ENCODE measurements around the gene MNAT1. TPM values are rescaled to one million over a fixed set of nuclear protein-coding genes. Genes with fewer than 3 reads are reported as not detected.
"Not testable (repeated sequence)": the region's sequence is repeated elsewhere in the genome, so short reads cannot be mapped to it uniquely, and the experiment has no call there.

MNAT1 gene
- total and polyA plus RNA-seq, 9 donors, result 43.7 to 102 (median 49.4) TPM

GRCh38 chr14:60838601-60839000 is 104.0 kb downstream of the MNAT1 start:
- Histone ChIP-seq H3K4me3 (ENCODE audit: low read length) (no peak overlapping the region), H3K9me3 (replicated peaks; ENCODE audit: control insufficient read depth, low read depth, low read length) (peaks cover 9% of the 10 kb centered on the region), H3K36me3 (ENCODE audit: control insufficient read depth, insufficient read depth, low read length) (peaks cover 20% of the 10 kb centered on the region), H3K27ac (ENCODE audit: low read length) (peak overlapping the region; percentile 71), H3K4me1 (ENCODE audit: control insufficient read depth, insufficient read depth, low read length) (peaks cover 22% of the 10 kb centered on the region), H3K27me3 (ENCODE audit: control insufficient read depth, insufficient read depth, low read length) (no peaks in the 10 kb centered on the region)
- WGBS (ENCODE audit: insufficient coverage), result 98% methylated on average over 5 of the region's 5 CpGs
- DNase-seq, result no peak

GRCh38 chr14:60839057-60839456 is 104.5 kb downstream of the MNAT1 start:
- 31% methylated on average over 2 of the region's 2 CpGs for WGBS (ENCODE audit: insufficient coverage)
- Histone ChIP-seq H3K9me3 (replicated peaks; ENCODE audit: control insufficient read depth, low read depth, low read length) (peaks cover 9% of the 10 kb centered on the region), H3K36me3 (ENCODE audit: control insufficient read depth, insufficient read depth, low read length) (peaks cover 20% of the 10 kb centered on the region), H3K4me3 (ENCODE audit: low read length) (no peak overlapping the region), H3K4me1 (ENCODE audit: control insufficient read depth, insufficient read depth, low read length) (peaks cover 22% of the 10 kb centered on the region), H3K27ac (ENCODE audit: low read length) (peak overlapping the region; percentile 71), H3K27me3 (ENCODE audit: control insufficient read depth, insufficient read depth, low read length) (no peaks in the 10 kb centered on the region)
- no peak for DNase-seq

- peaks cover 20% of the 10 kb centered on the region for H3K36me3 ChIP-seq (ENCODE audit: control insufficient read depth, insufficient read depth, low read length)
- H3K4me1 ChIP-seq (ENCODE audit: control insufficient read depth, insufficient read depth, low read length), result peaks cover 22% of the 10 kb centered on the region
- peak; percentile 79 for DNase-seq
- H3K27me3 ChIP-seq (ENCODE audit: control insufficient read depth, insufficient read depth, low read length), result no peaks in the 10 kb centered on the region
- H3K27ac ChIP-seq (ENCODE audit: low read length), result peak overlapping the region; percentile 71
- H3K9me3 ChIP-seq (replicated peaks; ENCODE audit: control insufficient read depth, low read depth, low read length), result peaks cover 9% of the 10 kb centered on the region
- WGBS (ENCODE audit: insufficient coverage), result 93% methylated on average over 8 of the region's 11 CpGs
- no peak overlapping the region for H3K4me3 ChIP-seq (ENCODE audit: low read length)
Observed at GRCh38 chr14:60839657-60840056, 105.1 kb downstream of the MNAT1 start.

GRCh38 chr14:60840313-60840712 is 105.8 kb downstream of the MNAT1 start:
- Histone ChIP-seq H3K9me3 (replicated peaks; ENCODE audit: control insufficient read depth, low read depth, low read length) (peaks cover 6% of the 10 kb centered on the region), H3K27ac (ENCODE audit: low read length) (peak overlapping the region; percentile 23), H3K36me3 (ENCODE audit: control insufficient read depth, insufficient read depth, low read length) (peaks cover 20% of the 10 kb centered on the region), H3K4me3 (ENCODE audit: low read length) (no peak overlapping the region), H3K27me3 (ENCODE audit: control insufficient read depth, insufficient read depth, low read length) (no peaks in the 10 kb centered on the region), H3K4me1 (ENCODE audit: control insufficient read depth, insufficient read depth, low read length) (peaks cover 22% of the 10 kb centered on the region)
- no CpG with 5 or more reads among the region's 1 CpG for WGBS (ENCODE audit: insufficient coverage)
- DNase-seq, result peak; percentile 38

GRCh38 chr14:60845523-60845922 is 111.0 kb downstream of the MNAT1 start:
- Histone ChIP-seq H3K36me3 (ENCODE audit: control insufficient read depth, insufficient read depth, low read length) (peaks cover 2% of the 10 kb centered on the region), H3K9me3 (replicated peaks; ENCODE audit: control insufficient read depth, low read depth, low read length) (peaks cover 5% of the 10 kb centered on the region), H3K4me3 (ENCODE audit: low read length) (no peak overlapping the region), H3K27ac (ENCODE audit: low read length) (no peak overlapping the region), H3K27me3 (ENCODE audit: control insufficient read depth, insufficient read depth, low read length) (no peaks in the 10 kb centered on the region), H3K4me1 (ENCODE audit: control insufficient read depth, insufficient read depth, low read length) (peaks cover 3% of the 10 kb centered on the region)
- no CpG with 5 or more reads among the region's 1 CpG for WGBS (ENCODE audit: insufficient coverage)
- DNase-seq, result no peak

GRCh38 chr14:60848066-60848465 is 113.5 kb downstream of the MNAT1 start:
- Histone ChIP-seq H3K4me1 (ENCODE audit: control insufficient read depth, insufficient read depth, low read length) (no peaks in the 10 kb centered on the region), H3K9me3 (replicated peaks; ENCODE audit: control insufficient read depth, low read depth, low read length) (peaks cover 5% of the 10 kb centered on the region), H3K36me3 (ENCODE audit: control insufficient read depth, insufficient read depth, low read length) (peaks cover 4% of the 10 kb centered on the region), H3K27me3 (ENCODE audit: control insufficient read depth, insufficient read depth, low read length) (no peaks in the 10 kb centered on the region), H3K4me3 (ENCODE audit: low read length) (no peak overlapping the region), H3K27ac (ENCODE audit: low read length) (no peak overlapping the region)
- WGBS (ENCODE audit: insufficient coverage), result no CpG with 5 or more reads among the region's 2 CpGs
- no peak for DNase-seq

GRCh38 chr14:60851692-60852091 is 117.1 kb downstream of the MNAT1 start:
- no CpG with 5 or more reads among the region's 5 CpGs for WGBS (ENCODE audit: insufficient coverage)

GRCh38 chr14:60856111-60856510 is 121.5 kb downstream of the MNAT1 start:
- no CpG with 5 or more reads among the region's 2 CpGs for WGBS (ENCODE audit: insufficient coverage)
- Histone ChIP-seq H3K4me1 (ENCODE audit: control insufficient read depth, insufficient read depth, low read length) (no peaks in the 10 kb centered on the region), H3K27me3 (ENCODE audit: control insufficient read depth, insufficient read depth, low read length) (no peaks in the 10 kb centered on the region)

More at GRCh38 chr14:60851692-60852091, 117.1 kb downstream of the MNAT1 start:
- not testable (repeated sequence) for H3K9me3 ChIP-seq (replicated peaks; ENCODE audit: control insufficient read depth, low read depth, low read length); H3K27me3 ChIP-seq (ENCODE audit: control insufficient read depth, insufficient read depth, low read length); DNase-seq; H3K4me3 ChIP-seq (ENCODE audit: low read length); H3K27ac ChIP-seq (ENCODE audit: low read length); H3K4me1 ChIP-seq (ENCODE audit: control insufficient read depth, insufficient read depth, low read length)
- H3K36me3 ChIP-seq (ENCODE audit: control insufficient read depth, insufficient read depth, low read length), result peaks cover 13% of the 10 kb centered on the region

GRCh38 chr14:60859525-60859924 is 125.0 kb downstream of the MNAT1 start:
- no peak overlapping the region for H3K4me3 ChIP-seq (ENCODE audit: low read length)
- no peak overlapping the region for H3K27ac ChIP-seq (ENCODE audit: low read length)
- no peaks in the 10 kb centered on the region for H3K27me3 ChIP-seq (ENCODE audit: control insufficient read depth, insufficient read depth, low read length)
- DNase-seq, result no peak
- peaks cover 6% of the 10 kb centered on the region for H3K9me3 ChIP-seq (replicated peaks; ENCODE audit: control insufficient read depth, low read depth, low read length)
- H3K36me3 ChIP-seq (ENCODE audit: control insufficient read depth, insufficient read depth, low read length), result peaks cover 10% of the 10 kb centered on the region
- H3K4me1 ChIP-seq (ENCODE audit: control insufficient read depth, insufficient read depth, low read length), result no peaks in the 10 kb centered on the region
- 60% methylated on average over 1 of the region's 2 CpGs for WGBS (ENCODE audit: insufficient coverage)

More at GRCh38 chr14:60856111-60856510, 121.5 kb downstream of the MNAT1 start:
- no peak for DNase-seq
- Histone ChIP-seq H3K36me3 (ENCODE audit: control insufficient read depth, insufficient read depth, low read length) (peaks cover 12% of the 10 kb centered on the region), H3K9me3 (replicated peaks; ENCODE audit: control insufficient read depth, low read depth, low read length) (peaks cover 6% of the 10 kb centered on the region), H3K27ac (ENCODE audit: low read length) (no peak overlapping the region), H3K4me3 (ENCODE audit: low read length) (no peak overlapping the region)

- peak overlapping the region; percentile 74 for H3K27ac ChIP-seq (ENCODE audit: low read length)
- peaks cover 5% of the 10 kb centered on the region for H3K9me3 ChIP-seq (replicated peaks; ENCODE audit: control insufficient read depth, low read depth, low read length)
- no peak overlapping the region for H3K4me3 ChIP-seq (ENCODE audit: low read length)
- no peaks in the 10 kb centered on the region for H3K27me3 ChIP-seq (ENCODE audit: control insufficient read depth, insufficient read depth, low read length)
- H3K36me3 ChIP-seq (ENCODE audit: control insufficient read depth, insufficient read depth, low read length), result peaks cover 2% of the 10 kb centered on the region
- DNase-seq, result no peak
- H3K4me1 ChIP-seq (ENCODE audit: control insufficient read depth, insufficient read depth, low read length), result no peaks in the 10 kb centered on the region
- WGBS (ENCODE audit: insufficient coverage), result no CpG with 5 or more reads among the region's 3 CpGs
Observed at GRCh38 chr14:60861545-60862140, 127.1 kb downstream of the MNAT1 start.

- Histone ChIP-seq H3K4me1 (ENCODE audit: control insufficient read depth, insufficient read depth, low read length) (no peaks in the 10 kb centered on the region), H3K27me3 (ENCODE audit: control insufficient read depth, insufficient read depth, low read length) (no peaks in the 10 kb centered on the region), H3K4me3 (ENCODE audit: low read length) (no peak overlapping the region), H3K36me3 (ENCODE audit: control insufficient read depth, insufficient read depth, low read length) (peaks cover 2% of the 10 kb centered on the region), H3K9me3 (replicated peaks; ENCODE audit: control insufficient read depth, low read depth, low read length) (no peaks in the 10 kb centered on the region), H3K27ac (ENCODE audit: low read length) (peak overlapping the region; percentile 74)
- DNase-seq, result peak; percentile 91
- no CpG with 5 or more reads among the region's 2 CpGs for WGBS (ENCODE audit: insufficient coverage)
Observed at GRCh38 chr14:60862283-60862682, 127.7 kb downstream of the MNAT1 start.

All from muscle of leg (tissue), 11 donors.